SH-SY5Y (cell line): ENCODE data around the gene C1QB.

ENCODE experiments used
- GATA2 ChIP-seq: IDR thresholded peaks from 2 replicates; pipeline ENCODE4 v1.6.1; 2011; ENCODE audit warnings: mild to moderate bottlenecking, low read depth, low read length
- GATA3 ChIP-seq: IDR thresholded peaks from 2 replicates; pipeline ENCODE4 v1.6.1; 2011; ENCODE audit warnings: low read depth, mild to moderate bottlenecking, low read length, moderate library complexity

DNA sequence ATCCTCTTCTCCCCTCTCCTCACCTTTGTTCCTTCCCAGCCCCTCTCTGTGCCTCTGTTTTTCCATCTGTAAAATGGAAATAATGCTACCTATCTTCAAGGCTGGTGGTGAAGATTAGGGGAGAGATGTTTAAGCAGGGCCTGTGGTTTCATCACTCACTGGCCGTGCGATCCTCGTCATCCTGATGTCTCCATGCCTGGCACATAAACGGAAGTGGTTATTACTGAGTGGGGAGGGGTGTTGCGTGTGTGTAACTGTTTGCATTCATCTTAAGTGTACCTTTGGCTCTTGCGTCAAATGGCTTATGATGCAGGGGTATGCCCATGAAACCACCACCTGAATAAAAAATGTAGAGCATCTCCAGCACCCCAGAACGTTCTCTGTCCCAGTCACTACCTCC is 33.8 kb upstream of the C1QB start:
- TF ChIP-seq GATA2 = no peak
- TF ChIP-seq GATA3 = no peak
